H1 (cell line): ENCODE data around the gene NELFA. TPM values are rescaled to one million over a fixed set of nuclear protein-coding genes. Genes with fewer than 3 reads are reported as not detected.

Source experiments
- CTCF ChIA-PET: fragments of 300-600 bp; sonication (Branson Sonifier 250); formaldehyde crosslinking; loops from one replicate; lab custom pipeline; 2021; ENCODE audit not compliant: partially characterized antibody; lab: Charles Lee
- POLR2A ChIA-PET: fragments of 300-600 bp; sonication (Branson Sonifier 250); formaldehyde crosslinking; loops from one replicate; lab custom pipeline; 2021; ENCODE audit warnings: inconsistent platforms; ENCODE audit not compliant: partially characterized antibody; lab: Charles Lee
- DNase-seq, 2 experiments: peaks; one replicate each; pipeline versions ENCODE4 v3.0.0 to v3.0.0-alpha.2; 2010 to 2022; ENCODE audit warnings: low spot score in 2 of 2, low read depth in 1 of 2, mixed read lengths in 1 of 2
- FAIRE-seq: peaks from 2 replicates; lab custom pipeline; 2011; peaks lifted over from hg19 to GRCh38; lab: Jason Lieb, UNC
- H2AFZ ChIP-seq: 2 replicates; pipeline ENCODE4 v1.8.1; 2012; ENCODE audit warnings: low read length, inconsistent platforms
- H2AK5ac ChIP-seq: 2 replicates; pipeline ENCODE4 v1.6.1; 2013; ENCODE audit warnings: low read depth, low read length
- H2BK120ac ChIP-seq: replicated peaks from 2 replicates; pipeline ENCODE3; 2013; ENCODE audit warnings: low read depth, low read length, inconsistent platforms
- H2BK12ac ChIP-seq: 2 replicates; pipeline ENCODE4 v1.6.1; 2013; ENCODE audit warnings: low read depth, low read length
- H2BK15ac ChIP-seq: 2 replicates; pipeline ENCODE4 v1.6.1; 2013; ENCODE audit warnings: low read length
- H2BK20ac ChIP-seq: 2 replicates; pipeline ENCODE4 v1.6.1; 2013; ENCODE audit warnings: low read length
- H2BK5ac ChIP-seq: 2 replicates; pipeline ENCODE4 v1.6.1; 2013; ENCODE audit warnings: low read depth, low read length
- H3K14ac ChIP-seq: 2 replicates; pipeline ENCODE4 v1.6.1; 2013; ENCODE audit warnings: inconsistent platforms; ENCODE audit not compliant: insufficient read length
- H3K18ac ChIP-seq: 2 replicates; pipeline ENCODE4 v1.6.1; 2013; ENCODE audit warnings: low read length; ENCODE audit errors: extremely low read depth
- H3K23ac ChIP-seq: 2 replicates; pipeline ENCODE4 v1.6.1; 2013; ENCODE audit warnings: inconsistent platforms; ENCODE audit not compliant: insufficient read length
- H3K23me2 ChIP-seq: 2 replicates; pipeline ENCODE4 v1.6.1; 2013; ENCODE audit warnings: low read depth, low read length
- H3K27ac ChIP-seq: 2 replicates; pipeline ENCODE4 v1.6.1; 2011; ENCODE audit warnings: low read depth, low read length, inconsistent platforms
- H3K27me3 ChIP-seq, 4 experiments: replicated peaks in 1 of 4; 1 replicate in 1 of 4; 2 replicates in 3 of 4; pipeline versions ENCODE4 v1.6.1 to v1.8.1; 2011 to 2013; ENCODE audit warnings: low read length in 3 of 4, mild to moderate bottlenecking in 3 of 4, inconsistent platforms in 2 of 4, mixed read lengths in 2 of 4, moderate library complexity in 1 of 4; ENCODE audit not compliant: control insufficient read depth in 3 of 4, insufficient read depth in 3 of 4; ENCODE audit errors: extremely low read depth in 1 of 4
- H3K36me3 ChIP-seq, 4 experiments: 2 replicates each; pipeline versions ENCODE4 v1.6.1 to v1.8.1; 2011 to 2013; ENCODE audit warnings: mild to moderate bottlenecking in 4 of 4, low read length in 3 of 4, moderate library complexity in 2 of 4, control low read depth in 1 of 4, inconsistent platforms in 1 of 4; ENCODE audit not compliant: insufficient read depth in 4 of 4, control insufficient read depth in 2 of 4
- H3K4ac ChIP-seq: replicated peaks from 2 replicates; pipeline ENCODE3; 2013; ENCODE audit warnings: low read length, low read depth, mixed read lengths, inconsistent platforms; ENCODE audit not compliant: insufficient read length
- H3K4me1 ChIP-seq, 4 experiments: replicated peaks in 1 of 4; 1 replicate in 1 of 4; 2 replicates in 3 of 4; pipeline versions ENCODE4 v1.6.1 to v1.8.1; 2011 to 2013; ENCODE audit warnings: low read length in 3 of 4, inconsistent platforms in 2 of 4, mixed read lengths in 1 of 4; ENCODE audit not compliant: insufficient read depth in 4 of 4, control insufficient read depth in 3 of 4
- H3K4me2 ChIP-seq, 2 experiments: 2 replicates each; pipeline versions ENCODE4 v1.6.1 to v1.8.1; 2011 to 2013; ENCODE audit warnings: low read depth in 2 of 2, low read length in 2 of 2, control low read depth in 1 of 2, inconsistent platforms in 1 of 2, mild to moderate bottlenecking in 1 of 2; ENCODE audit not compliant: insufficient read depth in 1 of 2
- H3K4me3 ChIP-seq, 4 experiments: fragments of 200-600, 300-600 bp in 1 of 4; sonication (generic), shearing (Covaris generic), sonication (Bioruptor Twin) in 1 of 4; 2 replicates each; pipeline versions ENCODE4 v1.5.1 to v1.8.1; 2011 to 2016; ENCODE audit warnings: low read length in 4 of 4, low read depth in 3 of 4, control low read depth in 2 of 4, inconsistent platforms in 2 of 4, mild to moderate bottlenecking in 2 of 4, mixed read lengths in 1 of 4, moderate library complexity in 1 of 4; ENCODE audit not compliant: insufficient read depth in 2 of 4; ENCODE audit errors: extremely low read depth in 1 of 4
- H3K56ac ChIP-seq: replicated peaks from 2 replicates; pipeline ENCODE3; 2013; ENCODE audit warnings: low read depth, mild to moderate bottlenecking, mixed read lengths, low read length, inconsistent platforms; ENCODE audit not compliant: insufficient read length
- H3K79me1 ChIP-seq: 2 replicates; pipeline ENCODE4 v1.6.1; 2013; ENCODE audit warnings: low read depth, low read length, control low read depth
- H3K79me2 ChIP-seq, 2 experiments: 2 replicates each; pipeline versions ENCODE4 v1.6.1 to v1.8.1; 2012 to 2013; ENCODE audit warnings: low read length in 2 of 2, mild to moderate bottlenecking in 2 of 2, inconsistent platforms in 1 of 2; ENCODE audit not compliant: insufficient read depth in 2 of 2, control insufficient read depth in 1 of 2
- H3K9ac ChIP-seq, 4 experiments: replicated peaks in 1 of 4; 1 replicate in 1 of 4; 2 replicates in 3 of 4; pipeline versions ENCODE4 v1.6.1 to v1.8.1; 2011 to 2013; ENCODE audit warnings: low read depth in 3 of 4, low read length in 3 of 4, control low read depth in 2 of 4, mild to moderate bottlenecking in 2 of 4, moderate library complexity in 2 of 4, inconsistent platforms in 1 of 4; ENCODE audit errors: extremely low read depth in 1 of 4
- H3K9me3 ChIP-seq, 2 experiments: 2 replicates each; pipeline versions ENCODE4 v1.6.1 to v1.8.1; 2012 to 2013; ENCODE audit warnings: mild to moderate bottlenecking in 2 of 2, moderate library complexity in 2 of 2, control low read depth in 1 of 2, inconsistent platforms in 1 of 2, low read depth in 1 of 2, low read length in 1 of 2, mixed read lengths in 1 of 2; ENCODE audit not compliant: insufficient read depth in 2 of 2
- H4K20me1 ChIP-seq, 2 experiments: replicated peaks in 1 of 2; 2 replicates each; pipeline versions ENCODE3 to v1.8.1; 2011 to 2013; ENCODE audit warnings: inconsistent platforms in 2 of 2, low read length in 2 of 2, mild to moderate bottlenecking in 1 of 2; ENCODE audit not compliant: insufficient read depth in 2 of 2, control insufficient read depth in 1 of 2
- H4K5ac ChIP-seq: 2 replicates; pipeline ENCODE4 v1.6.1; 2013; ENCODE audit warnings: low read length, low read depth, mixed read lengths, inconsistent platforms; ENCODE audit not compliant: insufficient read length
- H4K8ac ChIP-seq: 2 replicates; pipeline ENCODE4 v1.8.0; 2013; ENCODE audit warnings: mild to moderate bottlenecking, moderate library complexity, low read length, inconsistent platforms; ENCODE audit not compliant: insufficient read depth; ENCODE audit errors: extremely low read depth
- H4K91ac ChIP-seq: replicated peaks from 2 replicates; pipeline ENCODE3; 2013; ENCODE audit warnings: low read length, mixed read lengths, inconsistent platforms; ENCODE audit not compliant: insufficient read length
- BRCA1 ChIP-seq: IDR thresholded peaks from 2 replicates; pipeline ENCODE4 v1.6.1; 2012; ENCODE audit warnings: low read depth, low read length, improper control_type of control experiment
- CREB1 ChIP-seq: IDR thresholded peaks from 2 replicates; pipeline ENCODE4 v1.6.1; 2012; ENCODE audit warnings: inconsistent platforms
- KDM5A ChIP-seq: fragments of 200-600 bp; IDR thresholded peaks from 2 replicates; pipeline ENCODE4 v1.7.1; 2012; ENCODE audit warnings: mild to moderate bottlenecking, low read length, inconsistent platforms, mixed read lengths
- RXRA ChIP-seq: IDR thresholded peaks from 2 replicates; pipeline ENCODE4 v1.6.1; 2011; ENCODE audit warnings: low read depth, mild to moderate bottlenecking, low read length, moderate library complexity; ENCODE audit not compliant: insufficient read depth
- WGBS, 2 experiments: shearing (Covaris generic) in 1 of 2; methylation state at CpG; one replicate each; pipeline versions ENCODE4 v1.1.6 to v1.1.7; 2013 to 2015; ENCODE audit warnings: low lambda C conversion rate in 2 of 2, mixed read lengths in 2 of 2, inconsistent platforms in 1 of 2, low coverage in 1 of 2, missing lambda C conversion rate in 1 of 2; ENCODE audit not compliant: insufficient replicate concordance in 2 of 2, insufficient coverage in 1 of 2, insufficient read length in 1 of 2; ENCODE audit errors: extremely low coverage in 1 of 2, missing lambda C conversion rate in 1 of 2; 5-methylcytosine and 5-hydroxymethylcytosine counted together
- polyA plus RNA-seq, 7 experiments: library from polyadenylated mRNA; depleted of rRNA in 3 of 7; stranded (reverse) in 5 of 7; unstranded in 2 of 7; fragments of >200 nt in 5 of 7; fragments of 200-250 nt in 2 of 7; gene quantifications; 1 replicate in 5 of 7; 2 replicates in 1 of 7; 4 replicates in 1 of 7; pipeline versions ENCODE4 v1.2.1 to v1.2.3, GENCODE V29; 2011 to 2013; ENCODE audit warnings: missing spikeins in 2 of 7, mixed read lengths in 2 of 7
- total RNA-seq: library from RNA; stranded (reverse); fragmentation: NEBNext Ultra II Directional; extraction: Animal tissue kit (Norgen Biotek cat#: 25700); gene quantifications from 2 replicates; pipeline ENCODE4 v1.2.1, GENCODE V29; 2021
- TF ChIP-seq, protein P1 (sequence below): IDR thresholded peaks from 2 replicates; pipeline ENCODE4 v1.6.1; 2012; ENCODE audit warnings: low read length, inconsistent platforms
- TF ChIP-seq, protein P2 (sequence below): IDR thresholded peaks from 2 replicates; pipeline ENCODE4 v1.6.1; 2011; ENCODE audit warnings: low read length, improper control_type of control experiment

Gene NELFA
- total and polyA plus RNA-seq, 2 of the 8 experiments (the other 6 are each of a cell fraction or from before 2014, with no cell fraction given), result 41.8 to 57.5 TPM

DNA sequence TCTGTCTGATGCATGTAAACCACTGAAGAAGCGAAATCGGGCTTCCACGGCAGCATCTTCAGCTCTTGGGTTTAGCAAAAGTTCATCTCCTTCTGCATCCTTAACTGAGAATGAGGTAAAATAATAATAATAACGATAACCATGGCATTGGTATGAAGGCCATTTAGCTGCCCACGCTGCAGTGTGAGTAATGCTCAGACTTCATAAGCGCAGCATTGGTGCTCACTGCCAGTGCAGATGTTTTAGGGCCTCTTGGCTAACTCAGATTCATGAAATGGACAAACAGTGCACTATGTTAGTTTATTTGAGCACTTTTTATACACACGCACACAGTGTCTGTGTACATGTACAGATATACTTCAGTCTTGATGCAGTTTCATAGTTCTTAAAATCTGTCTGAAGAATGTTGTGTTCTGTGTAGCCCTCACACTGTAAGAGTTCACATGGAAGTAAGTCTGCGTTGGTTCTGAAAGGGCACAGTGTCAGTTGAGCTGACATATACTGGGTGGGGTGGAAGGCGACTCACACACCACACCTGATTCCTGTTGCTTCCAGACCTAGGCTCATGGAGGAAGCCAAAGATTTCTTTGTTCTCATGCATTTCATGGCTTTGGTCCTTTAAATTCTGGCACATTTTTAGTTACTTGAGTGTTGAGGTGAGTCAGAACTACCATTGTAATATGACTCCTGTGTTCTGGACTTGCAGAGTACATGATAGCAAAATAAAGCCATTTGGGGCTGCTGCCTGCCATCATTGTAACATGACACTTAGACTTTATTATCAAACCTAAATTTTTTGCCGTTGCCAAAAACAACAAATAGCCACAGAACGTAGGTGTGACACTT lies 68.9 kb downstream of the NELFA start:
- no peak overlapping the region for H4K8ac ChIP-seq
- H3K4me2 ChIP-seq, result no peak overlapping the region
- FAIRE-seq, result no peak
- no peak for TF ChIP-seq KDM5A
- TF ChIP-seq RXRA, result no peak
- TF ChIP-seq CREB1, result no peak
- TF ChIP-seq, protein P1, sequence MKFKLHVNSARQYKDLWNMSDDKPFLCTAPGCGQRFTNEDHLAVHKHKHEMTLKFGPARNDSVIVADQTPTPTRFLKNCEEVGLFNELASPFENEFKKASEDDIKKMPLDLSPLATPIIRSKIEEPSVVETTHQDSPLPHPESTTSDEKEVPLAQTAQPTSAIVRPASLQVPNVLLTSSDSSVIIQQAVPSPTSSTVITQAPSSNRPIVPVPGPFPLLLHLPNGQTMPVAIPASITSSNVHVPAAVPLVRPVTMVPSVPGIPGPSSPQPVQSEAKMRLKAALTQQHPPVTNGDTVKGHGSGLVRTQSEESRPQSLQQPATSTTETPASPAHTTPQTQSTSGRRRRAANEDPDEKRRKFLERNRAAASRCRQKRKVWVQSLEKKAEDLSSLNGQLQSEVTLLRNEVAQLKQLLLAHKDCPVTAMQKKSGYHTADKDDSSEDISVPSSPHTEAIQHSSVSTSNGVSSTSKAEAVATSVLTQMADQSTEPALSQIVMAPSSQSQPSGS, result no peak
- TF ChIP-seq, protein P2, sequence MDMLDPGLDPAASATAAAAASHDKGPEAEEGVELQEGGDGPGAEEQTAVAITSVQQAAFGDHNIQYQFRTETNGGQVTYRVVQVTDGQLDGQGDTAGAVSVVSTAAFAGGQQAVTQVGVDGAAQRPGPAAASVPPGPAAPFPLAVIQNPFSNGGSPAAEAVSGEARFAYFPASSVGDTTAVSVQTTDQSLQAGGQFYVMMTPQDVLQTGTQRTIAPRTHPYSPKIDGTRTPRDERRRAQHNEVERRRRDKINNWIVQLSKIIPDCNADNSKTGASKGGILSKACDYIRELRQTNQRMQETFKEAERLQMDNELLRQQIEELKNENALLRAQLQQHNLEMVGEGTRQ, result no peak
- TF ChIP-seq BRCA1, result no peak

More for the DNA sequence above, 68.9 kb downstream of the NELFA start:
- 89% methylated on average over 11 of the region's 11 CpGs; no CpG with 5 or more reads in 1 of the 2 experiments for WGBS, 2 experiments
- CTCF ChIA-PET, result interaction anchor here (0.6 to 1.3 kb wide), 3 partner anchors 12 to 130 kb away, joined by 3 to 5 read pairs (median 4); no protein-coding TSS in a partner anchor
- no peak overlapping the region for H3K4ac ChIP-seq
- H4K5ac ChIP-seq, result no peak overlapping the region
- no peaks in the 10 kb centered on the region for H3K27me3 ChIP-seq
- no peaks in the 10 kb centered on the region for H3K9me3 ChIP-seq
- H3K56ac ChIP-seq, result no peak overlapping the region
- H4K20me1 ChIP-seq, result peaks cover 6% of the 10 kb centered on the region in 2 experiments
- no peaks in the 10 kb centered on the region for H3K23me2 ChIP-seq
- H2BK15ac ChIP-seq, result no peak overlapping the region
- POLR2A ChIA-PET, result no interaction called here
- H3K14ac ChIP-seq, result no peak overlapping the region
- H2AK5ac ChIP-seq, result no peak overlapping the region
- no peak overlapping the region for H2BK120ac ChIP-seq
- H2BK20ac ChIP-seq, result no peak overlapping the region
- peaks cover 16 to 50% (median 36%) of the 10 kb centered on the region in 4 experiments for H3K36me3 ChIP-seq
- no peak overlapping the region; the same call in 1 of the 2 replicates for H2BK5ac ChIP-seq
- H2AFZ ChIP-seq, result no peak overlapping the region
- no peak overlapping the region for H4K91ac ChIP-seq
- no peak overlapping the region for H2BK12ac ChIP-seq
- no peaks in the 10 kb centered on the region for H3K79me2 ChIP-seq
- no peaks in the 10 kb centered on the region for H3K4me1 ChIP-seq
- H3K27ac ChIP-seq, result no peak overlapping the region
- no peak overlapping the region for H3K4me3 ChIP-seq
- H3K9ac ChIP-seq, result no peak overlapping the region
- H3K23ac ChIP-seq, result no peak overlapping the region
- no peak overlapping the region for H3K18ac ChIP-seq
- no peak for DNase-seq
- no peaks in the 10 kb centered on the region for H3K79me1 ChIP-seq
